GM23338 (cell line): ENCODE measurements around the gene HOXD8.

ENCODE experiments used
- CREB1 ChIP-seq: fragments of 250-450 bp; sonication (Bioruptor Pico); IDR thresholded peaks from 2 replicates; pipeline ENCODE4 v1.5.0; 2020; ENCODE audit warnings: low read depth, mild to moderate bottlenecking, moderate library complexity
- CTCF ChIP-seq, 2 experiments: fragments of 200-600 bp in 1 of 2; sonication (generic) in 1 of 2; conservative IDR thresholded peaks; 2 replicates each; pipeline versions ENCODE4 v1.5.1 to v1.6.1; 2016 to 2017; ENCODE audit warnings: antibody characterized with exemption in 2 of 2, low read depth in 2 of 2, mild to moderate bottlenecking in 2 of 2, moderate library complexity in 1 of 2
- ETS1 ChIP-seq: IDR thresholded peaks from 2 replicates; pipeline ENCODE4 v1.6.1; 2016; ENCODE audit warnings: antibody characterized with exemption
- EZH2 ChIP-seq: fragments of 200-600 bp; sonication (generic); IDR thresholded peaks from one replicate; pipeline ENCODE4 v1.8.0; 2017; ENCODE audit warnings: antibody characterized with exemption, mild to moderate bottlenecking, low read depth; ENCODE audit not compliant: unreplicated experiment
- EZH2phosphoT487 ChIP-seq: fragments of 200-600 bp; sonication (generic); IDR thresholded peaks from one replicate; pipeline ENCODE4 v1.8.1; 2018; ENCODE audit warnings: antibody characterized with exemption; ENCODE audit not compliant: unreplicated experiment
- JUNB ChIP-seq: IDR thresholded peaks from one replicate; pipeline ENCODE4 v1.6.1; 2016; ENCODE audit warnings: antibody characterized with exemption; ENCODE audit not compliant: unreplicated experiment
- NANOG ChIP-seq: IDR thresholded peaks from 2 replicates; pipeline ENCODE4 v1.6.1; 2016; ENCODE audit warnings: antibody characterized with exemption, borderline replicate concordance
- POLR2AphosphoS5 ChIP-seq: IDR thresholded peaks from 2 replicates; pipeline ENCODE4 v1.6.1; 2016; ENCODE audit warnings: antibody characterized with exemption, low read depth
- REST ChIP-seq: IDR thresholded peaks from one replicate; pipeline ENCODE4 v1.6.1; 2018; ENCODE audit warnings: antibody characterized with exemption; ENCODE audit not compliant: unreplicated experiment
- ZNF114 ChIP-seq: fragments of 250-450 bp; sonication (Bioruptor Pico); IDR thresholded peaks from 2 replicates; pipeline ENCODE4 v1.5.0; 2020; ENCODE audit warnings: mild to moderate bottlenecking, moderate library complexity
- ZNF331 ChIP-seq: fragments of 250-450 bp; sonication (Bioruptor Pico); IDR thresholded peaks from 2 replicates; pipeline ENCODE4 v1.5.0; 2020; ENCODE audit warnings: low read depth, mild to moderate bottlenecking, moderate library complexity

GRCh38 chr2:176110415-176111308, 18.8 kb upstream of the HOXD8 start:
- TF ChIP-seq EZH2, result peak; percentile 65
- no peak for TF ChIP-seq NANOG
- no peak for TF ChIP-seq POLR2AphosphoS5
- no peak for TF ChIP-seq CTCF (conservative IDR thresholded peaks at IDR 0.05; ENCODE audit: low read depth in 2 of 2)
- no peak for TF ChIP-seq ETS1
- TF ChIP-seq JUNB, result no peak
- no peak for TF ChIP-seq ZNF114 (CRISPR knock-in tag)
- TF ChIP-seq REST, result no peak
- TF ChIP-seq ZNF331 (CRISPR knock-in tag), result no peak
- TF ChIP-seq EZH2phosphoT487, result no peak
- no peak for TF ChIP-seq CREB1
